Stomach (tissue), 4 donors: ENCODE measurements around the gene MFSD12.

Experiments used
- CTCF ChIP-seq, 7 experiments: fragments of 450-650 bp in 4 of 7; fragments of 200-600 bp in 3 of 7; sonication (generic) in 3 of 7; IDR thresholded peaks; one replicate each; pipeline ENCODE4 v1.5.1; 2016 to 2019; ENCODE audit warnings: antibody characterized with exemption in 7 of 7, control low read depth in 2 of 7, mild to moderate bottlenecking in 1 of 7
- EP300 ChIP-seq: sonication (generic); formaldehyde crosslinking; IDR thresholded peaks from one replicate; pipeline ENCODE4 v1.6.1; 2017; ENCODE audit warnings: antibody characterized with exemption

GRCh38 chr19:3555653-3556422 is 1.5 kb downstream of the MFSD12 start:
- no peak for TF ChIP-seq CTCF (IDR thresholded peaks at IDR 0.05)
- TF ChIP-seq EP300, result no peak
